ENCODE measurements around the gene GATM. TPM values are rescaled to one million over a fixed set of nuclear protein-coding genes. Genes with fewer than 3 reads are reported as not detected.
"Not testable (repeated sequence)": the region's sequence is repeated elsewhere in the genome, so short reads cannot be mapped to it uniquely, and the experiment has no call there.

GATM gene
- polyA plus RNA-seq, 3 donors, result 0.89 to 1.5 (median 1.5) TPM

- no peaks in the 10 kb centered on the region for H3K36me3 Mint-ChIP-seq
- no peak for TF ChIP-seq CTCF (IDR thresholded peaks at IDR 0.05)
- H3K4me2 ChIP-seq (replicated peaks; ENCODE audit: extremely low read depth, low read length, poor library complexity, severe bottlenecking), result no peak overlapping the region
- H3K9ac ChIP-seq (ENCODE audit: insufficient read depth, low read length, poor library complexity, severe bottlenecking), result no peak overlapping the region
- no peaks in the 10 kb centered on the region for H3K27me3 ChIP-seq (ENCODE audit: control insufficient read depth in 2 of 2, insufficient read depth in 2 of 2, low read length in 2 of 2)
- no peak overlapping the region for H3K27ac ChIP-seq (ENCODE audit: low read depth in 1 of 2, low read length in 2 of 2)
- H3K9me3 Mint-ChIP-seq, result peaks cover 0 to 5% (median 0%) of the 10 kb centered on the region in 7 donors
- intact Hi-C loops (cut with micrococcal nuclease), result no loop called here
- 78% methylated on average over 11 of the region's 13 CpGs for WGBS (ENCODE audit: insufficient coverage)
- H3K36me3 ChIP-seq (replicated peaks in 1 of 2; ENCODE audit: control insufficient read depth in 1 of 2, insufficient read depth in 2 of 2, low read length in 2 of 2), result no peaks in the 10 kb centered on the region
- H2AFZ ChIP-seq (ENCODE audit: insufficient read depth, low read depth, low read length, poor library complexity, severe bottlenecking), result no peak overlapping the region
- H3K27ac Mint-ChIP-seq, result no peak overlapping the region
- no peaks in the 10 kb centered on the region for H3K4me1 ChIP-seq (ENCODE audit: control insufficient read depth in 1 of 2, insufficient read depth in 2 of 2, low read length in 2 of 2)
- H3K9me3 ChIP-seq (replicated peaks in 1 of 2; ENCODE audit: control insufficient read depth in 1 of 2, insufficient read depth in 1 of 2, low read length in 2 of 2), result no peaks in the 10 kb centered on the region
- peak in 1 of 3 donors; percentile 14 for DNase-seq
- no peaks in the 10 kb centered on the region for H3K79me2 ChIP-seq (ENCODE audit: insufficient read depth, low read length)
- H3K4me1 Mint-ChIP-seq, result peaks cover 4% of the 10 kb centered on the region
- no peak overlapping the region for H3K4me3 ChIP-seq (replicated peaks in 1 of 3; ENCODE audit: low read depth in 2 of 3, low read length in 3 of 3)
- no peaks in the 10 kb centered on the region for H4K20me1 ChIP-seq (ENCODE audit: insufficient read depth, low read length)
- H3K27me3 Mint-ChIP-seq (ENCODE audit: low read depth in 3 of 3), result peaks cover 0 to 8% (median 7%) of the 10 kb centered on the region in 3 donors
- H3K4me3 Mint-ChIP-seq, result peak overlapping the region in 1 of 2 donors; percentile 60
Observed at GRCh38 chr15:45314960-45315359, 63.4 kb downstream of the GATM start.

- H3K4me1 Mint-ChIP-seq; H3K9me3 Mint-ChIP-seq; H3K36me3 ChIP-seq (replicated peaks in 1 of 2; ENCODE audit: control insufficient read depth in 1 of 2, insufficient read depth in 2 of 2, low read length in 2 of 2); H3K27ac ChIP-seq (ENCODE audit: low read depth in 1 of 2, low read length in 2 of 2); H3K4me3 ChIP-seq (replicated peaks in 1 of 3; ENCODE audit: low read depth in 2 of 3, low read length in 3 of 3); H3K9ac ChIP-seq (ENCODE audit: insufficient read depth, low read length, poor library complexity, severe bottlenecking); H3K4me3 Mint-ChIP-seq; H3K4me1 ChIP-seq (ENCODE audit: control insufficient read depth in 1 of 2, insufficient read depth in 2 of 2, low read length in 2 of 2); H3K27ac Mint-ChIP-seq; H3K4me2 ChIP-seq (replicated peaks; ENCODE audit: extremely low read depth, low read length, poor library complexity, severe bottlenecking); H3K27me3 Mint-ChIP-seq (ENCODE audit: low read depth in 3 of 3); H4K20me1 ChIP-seq (ENCODE audit: insufficient read depth, low read length); H3K9me3 ChIP-seq (replicated peaks in 1 of 2; ENCODE audit: control insufficient read depth in 1 of 2, insufficient read depth in 1 of 2, low read length in 2 of 2); H3K27me3 ChIP-seq (ENCODE audit: control insufficient read depth in 2 of 2, insufficient read depth in 2 of 2, low read length in 2 of 2); intact Hi-C loops (cut with micrococcal nuclease); H3K36me3 Mint-ChIP-seq; H3K79me2 ChIP-seq (ENCODE audit: insufficient read depth, low read length); DNase-seq; H2AFZ ChIP-seq (ENCODE audit: insufficient read depth, low read depth, low read length, poor library complexity, severe bottlenecking): not testable (repeated sequence)
- 96% methylated on average over 21 of the region's 31 CpGs for WGBS (ENCODE audit: insufficient coverage)
Observed at GRCh38 chr15:45314117-45314516, 64.2 kb downstream of the GATM start.

Small RNA genes within 50 kb of the gene (small RNA-seq; reads per million reads assigned to genes)
- not detected for gene RNU6-953P (ENCODE audit: insufficient read length, low read depth)

Other genes with a start within 250 kb of the GATM start
- gene DUOXA1, start 248.7 kb downstream of the GATM start, polyA plus RNA-seq, result not detected
- under 1 TPM in 1 of 3 donors, not detected in 2; 0.22 TPM for gene DUOX1, start 248.6 kb downstream of the GATM start, polyA plus RNA-seq
- under 1 TPM; 0.58 to 0.70 (median 0.67) TPM for gene SHF, start 190.6 kb downstream of the GATM start, polyA plus RNA-seq
- gene SLC28A2, start 126.3 kb downstream of the GATM start, polyA plus RNA-seq, result not detected
- gene SLC30A4, start 144.2 kb upstream of the GATM start, polyA plus RNA-seq, result under 1 TPM; 0.05 to 0.21 (median 0.17) TPM
- 10 to 100 TPM; 16.8 to 54.9 (median 47.9) TPM for gene BLOC1S6, start 208.8 kb upstream of the GATM start, polyA plus RNA-seq

Data from CD14-positive monocyte (primary cell).